Measurements from ENCODE around the gene FAAP20.

The FAAP20 gene

GRCh38 chr1:2212532-2213491 lies 18.2 kb upstream of the FAAP20 start:
- in situ Hi-C loops (cut with HindIII; ENCODE audit: low sequenced_read_pairs), result loop anchor here (10.0 kb wide), 1 partner anchor 192 kb away; no protein-coding TSS in a partner anchor

GRCh38 chr1:2212274-2212531 lies 17.6 kb upstream of the FAAP20 start:
- in situ Hi-C loops (cut with HindIII; ENCODE audit: low sequenced_read_pairs), result loop anchor here (10.0 kb wide), 1 partner anchor 193 kb away; no protein-coding TSS in a partner anchor

DNA sequence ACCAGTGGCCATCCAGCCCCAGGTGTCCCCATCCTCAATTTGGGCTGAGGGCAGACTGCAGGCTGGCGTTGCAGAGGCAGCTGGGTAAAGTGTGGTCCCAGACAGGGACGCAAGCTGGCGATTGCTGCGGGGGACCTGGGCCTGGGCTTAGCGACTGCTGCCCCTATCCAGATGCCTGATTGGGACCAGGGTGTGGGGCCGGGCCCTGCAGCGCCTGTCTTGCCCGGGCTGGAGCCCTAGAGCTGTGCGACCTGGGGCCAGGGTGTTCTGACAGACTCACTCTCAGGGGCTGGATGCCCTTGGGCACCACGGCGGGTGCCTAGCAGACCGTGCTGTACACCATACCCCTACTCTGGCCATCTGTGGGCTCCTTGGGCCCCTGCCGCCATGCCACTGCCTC lies 16.2 kb upstream of the FAAP20 start:
- in situ Hi-C loops (cut with HindIII; ENCODE audit: low sequenced_read_pairs), result loop anchor here (10.0 kb wide), 1 partner anchor 194 kb away; no protein-coding TSS in a partner anchor

DNA sequence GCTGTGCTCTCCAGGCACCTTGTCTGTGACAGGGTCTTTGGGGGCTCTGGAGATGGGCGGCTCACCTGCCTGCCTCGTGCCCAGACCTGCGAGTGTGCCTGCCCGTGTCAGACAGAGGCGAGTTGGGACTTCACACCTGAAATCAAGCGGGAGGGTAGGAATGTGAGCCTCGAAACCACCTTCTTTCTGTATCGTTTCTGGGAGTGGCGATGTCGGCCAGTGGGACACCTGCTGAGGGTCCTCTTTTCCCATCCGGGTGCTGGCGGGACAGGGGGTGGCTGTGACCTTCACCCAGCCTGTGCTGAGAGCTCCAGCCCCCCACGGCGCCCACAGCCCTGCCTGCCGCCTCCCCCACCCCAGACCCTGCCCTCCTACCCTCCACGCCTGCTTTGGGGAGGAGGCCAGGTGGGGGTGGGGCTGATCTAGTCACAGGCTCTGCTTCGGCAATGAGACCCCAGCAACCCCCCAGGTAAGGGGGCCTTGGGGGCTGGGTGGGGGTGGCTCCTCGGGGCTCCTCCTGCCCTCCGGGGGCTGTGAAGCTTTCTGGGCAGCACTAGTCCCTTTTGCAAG lies 15.6 kb upstream of the FAAP20 start:
- in situ Hi-C loops (cut with HindIII; ENCODE audit: low sequenced_read_pairs), result loop anchor here (10.0 kb wide), 1 partner anchor 195 kb away; no protein-coding TSS in a partner anchor

DNA sequence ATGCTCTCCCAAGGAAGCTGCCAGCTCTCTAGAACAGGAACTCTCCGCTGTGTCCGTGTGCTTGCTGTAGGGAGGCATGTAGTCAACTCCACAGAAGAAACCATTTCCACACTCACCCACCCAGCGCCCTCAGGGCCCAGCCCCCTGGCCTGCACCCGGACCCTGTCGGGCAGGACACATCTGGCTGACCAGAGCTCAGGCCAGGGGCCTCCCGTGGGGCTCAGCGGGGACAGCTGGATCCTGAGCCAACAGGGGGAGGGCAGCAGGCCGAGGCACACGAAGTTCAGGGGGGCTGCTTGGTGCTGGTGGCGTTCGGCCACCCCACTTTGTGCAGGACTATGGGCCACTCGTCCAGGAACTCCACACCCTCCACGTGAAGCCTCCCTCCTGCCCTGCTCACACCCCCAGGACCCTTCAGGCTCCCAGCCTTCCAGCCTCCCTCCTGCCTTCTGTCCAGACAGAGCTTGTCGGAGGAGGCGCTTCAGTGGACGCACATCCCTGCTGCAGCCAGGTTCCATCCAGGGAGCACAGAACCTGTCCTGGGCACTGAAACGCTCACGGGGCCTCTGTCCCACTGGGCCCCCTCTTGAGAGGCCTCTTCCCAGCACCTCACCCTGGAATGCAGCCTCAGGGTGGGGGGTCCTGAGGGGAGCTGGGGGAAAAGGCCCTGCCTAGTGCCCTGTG lies 15.0 kb upstream of the FAAP20 start:
- in situ Hi-C loops (cut with HindIII; ENCODE audit: low sequenced_read_pairs), result loop anchor here (10.0 kb wide), 1 partner anchor 195 kb away; no protein-coding TSS in a partner anchor

GRCh38 chr1:2208309-2209239 lies 14.0 kb upstream of the FAAP20 start:
- in situ Hi-C loops (cut with HindIII; ENCODE audit: low sequenced_read_pairs), result no loop called here

- in situ Hi-C loops (cut with HindIII; ENCODE audit: low sequenced_read_pairs), result no loop called here
These were observed 12.4 kb upstream of the FAAP20 start for GRCh38 chr1:2206813-2207487.

- in situ Hi-C loops (cut with HindIII; ENCODE audit: low sequenced_read_pairs), result no loop called here
These were observed 10.8 kb upstream of the FAAP20 start for GRCh38 chr1:2205191-2205952.

GRCh38 chr1:2204415-2205190 lies 10.0 kb upstream of the FAAP20 start:
- in situ Hi-C loops (cut with HindIII; ENCODE audit: low sequenced_read_pairs), result no loop called here

GRCh38 chr1:2203671-2204414 lies 9.3 kb upstream of the FAAP20 start:
- in situ Hi-C loops (cut with HindIII; ENCODE audit: low sequenced_read_pairs), result no loop called here

- in situ Hi-C loops (cut with HindIII; ENCODE audit: low sequenced_read_pairs), result no loop called here
These were observed 8.4 kb upstream of the FAAP20 start for GRCh38 chr1:2202843-2203601.

DNA sequence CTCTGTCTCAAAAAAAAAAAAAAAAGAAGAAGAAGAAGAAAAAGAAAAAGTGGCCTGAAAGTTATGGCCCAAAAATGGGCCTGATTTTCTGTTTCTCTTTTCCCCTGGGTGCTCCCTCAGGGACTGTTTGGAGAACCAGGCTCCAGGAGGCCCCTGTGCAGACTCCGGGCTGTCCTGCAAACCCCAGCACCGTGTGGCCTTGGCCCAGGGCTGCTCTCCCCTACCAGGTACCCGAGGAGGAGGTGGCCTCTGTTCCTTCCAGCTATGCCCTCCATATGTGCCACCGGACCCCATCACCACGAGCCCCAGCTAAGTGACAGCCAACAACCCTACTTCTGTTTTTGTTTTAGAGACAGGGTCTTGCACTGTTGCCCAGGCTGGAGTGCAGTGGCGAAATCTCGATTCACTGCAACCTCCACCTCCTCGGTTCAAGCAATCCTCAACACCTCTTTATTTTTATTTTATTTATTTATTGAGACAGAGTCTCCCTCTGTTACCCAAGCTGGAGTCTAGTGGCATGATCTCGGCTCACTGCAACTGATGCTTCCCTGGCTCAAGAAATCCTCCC lies 7.5 kb upstream of the FAAP20 start:
- in situ Hi-C loops (cut with HindIII; ENCODE audit: low sequenced_read_pairs), result no loop called here

GRCh38 chr1:2201062-2201461 lies 6.5 kb upstream of the FAAP20 start:
- in situ Hi-C loops (cut with HindIII; ENCODE audit: low sequenced_read_pairs), result no loop called here

DNA sequence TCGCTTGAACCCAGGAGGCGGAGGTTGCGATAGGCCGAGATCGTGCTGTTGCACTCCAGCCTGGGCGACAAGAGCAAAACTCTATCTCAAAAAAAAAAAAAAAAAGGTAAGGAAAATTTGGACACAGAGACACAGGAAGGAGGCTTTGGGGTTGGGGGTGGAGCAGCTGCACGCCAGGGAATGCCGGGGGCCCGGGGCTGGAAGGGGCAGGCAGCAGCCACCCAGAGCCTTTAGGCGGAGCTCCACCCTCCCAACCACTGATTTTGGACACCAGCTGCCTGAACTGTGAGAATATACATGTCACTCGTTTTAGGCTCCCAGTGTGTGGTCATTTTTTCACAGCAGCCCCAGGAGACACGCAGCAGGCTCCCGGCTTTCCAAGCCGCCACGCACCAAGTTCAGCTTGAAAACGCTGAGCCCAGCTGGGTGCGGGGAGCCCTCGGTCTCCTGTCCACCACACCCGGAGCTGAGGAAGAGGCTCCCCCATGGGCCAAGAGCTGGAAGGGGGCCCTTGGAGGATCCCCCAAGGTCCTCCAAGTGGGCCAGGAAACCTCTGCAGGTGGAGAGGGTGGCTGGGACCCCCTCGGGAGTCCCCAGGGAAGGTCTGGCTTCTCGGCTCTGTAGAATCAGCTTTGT lies 5.9 kb upstream of the FAAP20 start:
- in situ Hi-C loops (cut with HindIII; ENCODE audit: low sequenced_read_pairs), result no loop called here

DNA sequence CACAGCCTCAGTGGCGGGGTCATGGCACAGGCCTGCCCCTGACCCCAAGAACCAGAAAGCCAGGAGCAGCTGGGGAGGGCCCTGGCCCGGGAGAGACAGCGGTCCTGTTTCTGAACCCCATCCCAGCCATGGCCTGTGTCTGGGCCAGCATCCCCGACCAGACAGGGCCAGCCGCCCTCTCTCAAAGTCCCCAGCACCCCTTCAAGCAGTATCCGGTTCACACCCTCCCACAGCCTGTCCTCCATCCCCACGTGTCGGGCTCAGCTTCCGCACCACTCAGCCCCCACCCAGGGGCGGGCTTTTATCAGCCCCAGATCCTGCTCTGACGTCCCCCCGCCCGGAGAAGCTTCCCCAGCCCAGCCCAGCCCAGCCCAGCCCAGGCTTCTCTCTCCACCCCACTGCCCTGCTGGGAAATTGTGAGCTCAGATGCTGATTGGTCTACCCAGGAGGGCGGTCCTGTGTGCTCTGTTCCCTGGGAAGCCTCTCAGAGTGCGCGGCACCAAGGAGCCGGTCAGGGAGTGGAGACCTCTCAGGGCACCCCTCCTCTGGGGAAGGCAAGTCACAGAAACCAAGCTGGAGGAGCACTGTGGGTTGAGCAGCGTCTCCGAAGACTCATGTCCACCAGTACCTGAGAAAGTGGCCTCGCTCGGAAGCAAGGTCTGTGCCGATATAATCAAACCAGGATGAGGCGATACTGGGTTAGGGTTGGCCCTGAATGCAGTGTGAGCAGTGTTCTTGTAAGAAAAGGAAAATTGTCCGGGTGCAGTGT lies 4.7 kb upstream of the FAAP20 start:
- in situ Hi-C loops (cut with HindIII; ENCODE audit: low sequenced_read_pairs), result loop anchor here (10.0 kb wide), 3 partner anchors 76 to 196 kb away; partner anchors contain the start of genes MORN1 and RER1
